ENCODE results near the gene ABCC9.
"Not testable (repeated sequence)": the region's sequence is repeated elsewhere in the genome, so short reads cannot be mapped to it uniquely, and the experiment has no call there.

Gene ABCC9

GRCh38 chr12:21941506-21942376, 515 bp upstream of the ABCC9 start:
- TF ChIP-seq CTCF (IDR thresholded peaks at IDR 0.05; ENCODE audit: low read depth, low read length, missing control alignments) = peak; percentile 18
- peak overlapping the region; percentile 36 for H3K4me3 ChIP-seq (replicated peaks; ENCODE audit: low read depth, low read length)
- no peak for DNase-seq (ENCODE audit: extremely low read depth, low read depth)

- no peak for TF ChIP-seq CTCF (IDR thresholded peaks at IDR 0.05; ENCODE audit: low read depth, low read length, missing control alignments)
- DNase-seq (ENCODE audit: extremely low read depth, low read depth) = no peak
- no peak overlapping the region for H3K4me3 ChIP-seq (replicated peaks; ENCODE audit: low read depth, low read length)
These were observed 1.8 kb downstream of the ABCC9 start for GRCh38 chr12:21939435-21939834.

- DNase-seq (ENCODE audit: extremely low read depth, low read depth) = no peak
- no peak overlapping the region for H3K4me3 ChIP-seq (replicated peaks; ENCODE audit: low read depth, low read length)
- TF ChIP-seq CTCF (IDR thresholded peaks at IDR 0.05; ENCODE audit: low read depth, low read length, missing control alignments) = no peak
These were observed 2.3 kb downstream of the ABCC9 start for GRCh38 chr12:21938879-21939278.

GRCh38 chr12:21934173-21934572, 7.1 kb downstream of the ABCC9 start:
- no peak for TF ChIP-seq CTCF (IDR thresholded peaks at IDR 0.05; ENCODE audit: low read depth, low read length, missing control alignments)
- DNase-seq (ENCODE audit: extremely low read depth, low read depth) = no peak
- H3K4me3 ChIP-seq (replicated peaks; ENCODE audit: low read depth, low read length) = no peak overlapping the region

- DNase-seq (ENCODE audit: extremely low read depth, low read depth) = no peak
- H3K4me3 ChIP-seq (replicated peaks; ENCODE audit: low read depth, low read length) = no peak overlapping the region
- TF ChIP-seq CTCF (IDR thresholded peaks at IDR 0.05; ENCODE audit: low read depth, low read length, missing control alignments) = no peak
These were observed 7.6 kb downstream of the ABCC9 start for GRCh38 chr12:21933656-21934055.

GRCh38 chr12:21929972-21930371, 11.3 kb downstream of the ABCC9 start:
- H3K4me3 ChIP-seq (replicated peaks; ENCODE audit: low read depth, low read length); DNase-seq (ENCODE audit: extremely low read depth, low read depth): not testable (repeated sequence)

- TF ChIP-seq CTCF (IDR thresholded peaks at IDR 0.05; ENCODE audit: low read depth, low read length, missing control alignments) = no peak
- H3K4me3 ChIP-seq (replicated peaks; ENCODE audit: low read depth, low read length) = no peak overlapping the region
- no peak for DNase-seq (ENCODE audit: extremely low read depth, low read depth)
These were observed 15.8 kb downstream of the ABCC9 start for GRCh38 chr12:21925296-21925913.
